ENCODE data around the gene KIAA1549.
A peak's percentile ranks its signal among the peaks of the same experiment; 100 is the strongest.

The KIAA1549 gene

DNA sequence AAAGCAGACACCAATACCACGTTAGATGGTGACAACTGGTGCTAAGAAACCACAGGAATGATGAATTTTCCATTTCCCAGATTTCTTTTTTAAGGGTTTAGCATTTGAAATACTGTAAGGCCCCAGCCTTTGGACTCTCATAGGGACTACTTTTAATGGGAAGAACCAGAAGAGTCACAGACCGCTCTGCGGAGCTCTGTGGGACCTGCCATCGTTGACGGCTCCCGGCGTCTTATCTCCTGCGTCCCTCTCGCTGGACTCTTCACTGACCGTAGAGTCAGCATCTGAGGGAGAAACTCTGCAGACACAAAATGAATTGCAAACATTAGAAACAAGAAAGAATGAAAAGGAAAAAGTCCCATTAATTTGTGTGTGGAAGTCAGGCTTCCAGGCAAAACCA, 101.8 kb downstream of the KIAA1549 start:
- DNase-seq, result no peak

DNA sequence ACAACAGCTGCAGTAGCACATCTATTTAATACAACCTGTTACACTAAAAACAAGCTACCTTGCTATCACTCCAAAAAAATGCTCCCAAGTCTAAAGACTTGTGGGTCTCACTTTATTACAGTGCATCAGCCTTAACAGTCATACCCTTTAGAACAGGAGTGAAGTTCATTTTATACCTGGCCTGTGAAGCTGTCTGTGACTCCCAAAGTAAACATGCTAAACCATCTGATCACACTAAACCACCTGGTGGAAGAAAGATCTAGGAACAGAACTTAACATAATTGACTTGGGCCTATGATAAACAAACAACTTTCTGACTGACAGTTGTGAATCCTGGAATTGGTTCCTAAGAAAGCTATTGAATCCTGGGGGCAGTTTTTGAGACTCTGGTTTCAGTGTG, 102.3 kb downstream of the KIAA1549 start:
- DNase-seq, result no peak

DNA sequence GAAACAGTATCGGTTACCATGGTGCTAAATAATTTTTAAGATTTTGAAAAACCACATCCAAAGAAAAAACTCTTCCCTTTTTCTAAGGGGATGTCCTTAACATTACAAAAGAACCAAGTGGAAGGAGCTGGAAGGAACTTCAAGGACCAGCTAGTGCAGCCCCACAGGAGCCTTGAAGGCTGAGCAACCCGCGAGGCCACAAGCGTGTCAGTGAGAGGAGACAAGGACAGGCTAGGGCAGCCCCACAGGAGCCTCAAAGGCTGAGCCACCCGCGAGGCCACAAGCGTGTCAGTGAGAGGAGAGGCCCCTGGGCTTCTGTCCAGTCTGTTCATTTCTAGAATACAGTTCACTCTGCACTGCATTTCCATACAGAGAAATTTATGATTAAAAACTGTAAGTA, 103.1 kb downstream of the KIAA1549 start:
- no peak for DNase-seq

DNA sequence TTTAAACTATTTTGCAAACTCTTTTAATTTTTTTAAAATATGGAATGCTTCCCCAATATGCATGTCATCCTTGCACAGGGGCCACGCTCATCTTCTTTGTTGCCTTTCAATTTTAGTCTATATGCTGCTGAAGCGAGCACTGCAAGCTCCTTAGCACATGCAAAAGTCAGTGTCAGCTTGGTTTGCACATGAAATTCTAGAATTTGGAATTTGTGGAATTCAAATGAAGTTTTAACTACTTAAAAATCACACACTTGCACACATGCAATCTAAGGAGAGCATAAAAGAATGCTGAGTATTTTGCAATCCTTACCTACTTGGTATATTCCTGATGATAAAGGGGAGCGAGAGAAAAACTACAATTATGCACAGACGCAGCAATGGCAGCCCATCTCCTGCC, 104.9 kb downstream of the KIAA1549 start:
- DNase-seq, result no peak

DNA sequence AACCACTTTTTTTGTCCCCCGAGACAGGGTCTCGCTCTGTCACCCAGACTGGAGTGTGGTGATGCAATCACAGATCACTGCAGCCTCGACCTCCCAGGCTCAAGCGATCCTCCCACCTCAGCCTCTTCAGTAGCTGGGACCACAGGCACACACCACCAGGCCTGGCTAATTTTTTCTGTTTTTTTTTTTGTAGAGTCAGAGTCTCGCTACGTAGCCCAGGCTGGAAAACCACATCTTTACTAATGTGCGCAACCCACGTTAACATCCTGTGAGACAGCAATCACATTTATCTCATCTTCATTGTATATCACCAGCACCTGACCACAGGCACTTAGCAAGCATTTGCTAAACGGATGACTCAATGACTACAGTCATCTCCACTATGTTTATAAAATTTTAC, 105.4 kb downstream of the KIAA1549 start:
- peak; percentile 66 for DNase-seq

DNA sequence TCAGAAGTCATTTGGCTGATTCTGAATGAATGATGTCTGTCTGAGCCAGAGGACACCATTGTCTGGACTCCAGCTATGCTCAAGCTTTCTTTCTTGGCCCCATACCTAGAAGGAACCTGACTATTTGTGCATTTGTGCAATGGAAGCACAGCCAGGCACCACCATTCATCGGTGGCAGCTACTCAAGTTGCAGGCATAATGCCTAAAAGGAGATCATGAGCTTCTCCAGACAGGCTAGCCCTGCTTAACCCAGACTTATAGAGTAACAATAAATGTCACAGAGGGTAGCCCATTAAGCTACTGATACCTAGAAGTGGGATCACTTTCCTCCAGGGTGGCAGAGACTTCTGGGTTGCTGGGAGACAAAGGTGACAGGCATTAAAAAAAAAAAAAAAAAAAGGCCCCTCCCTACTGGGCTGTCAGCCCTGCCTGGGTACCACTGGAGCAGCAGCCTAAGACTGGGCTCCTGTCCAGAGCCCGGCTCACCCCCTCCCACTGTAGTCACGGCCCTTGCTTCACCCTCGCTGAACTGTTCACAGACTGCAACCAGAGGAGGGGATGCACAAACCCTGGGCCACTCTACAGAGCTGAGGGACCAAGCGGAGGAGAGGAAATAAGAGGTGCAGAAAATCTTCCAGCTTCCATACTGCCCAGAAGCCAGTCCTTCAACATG, 107.8 kb downstream of the KIAA1549 start:
- no peak for DNase-seq

DNA sequence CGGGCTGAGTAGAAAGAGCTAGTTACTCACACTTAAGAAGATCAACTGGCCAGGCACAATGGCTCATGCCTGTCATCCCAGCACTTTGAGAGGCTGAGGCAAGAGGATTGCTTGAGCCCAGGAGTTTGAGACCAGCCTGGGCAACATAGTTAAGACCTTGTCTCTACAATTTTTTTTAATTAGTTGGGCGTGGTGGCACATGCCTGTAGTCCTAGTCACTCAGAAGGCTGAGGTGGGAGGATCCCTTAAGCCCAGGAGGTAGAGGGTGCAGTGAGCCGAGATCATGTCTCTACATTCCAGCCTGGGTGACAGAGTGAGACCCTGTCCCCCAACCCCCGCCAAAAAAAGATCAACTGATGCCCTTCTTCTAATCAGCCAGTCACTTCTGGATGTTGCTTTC, 108.6 kb downstream of the KIAA1549 start:
- DNase-seq, result no peak

DNA sequence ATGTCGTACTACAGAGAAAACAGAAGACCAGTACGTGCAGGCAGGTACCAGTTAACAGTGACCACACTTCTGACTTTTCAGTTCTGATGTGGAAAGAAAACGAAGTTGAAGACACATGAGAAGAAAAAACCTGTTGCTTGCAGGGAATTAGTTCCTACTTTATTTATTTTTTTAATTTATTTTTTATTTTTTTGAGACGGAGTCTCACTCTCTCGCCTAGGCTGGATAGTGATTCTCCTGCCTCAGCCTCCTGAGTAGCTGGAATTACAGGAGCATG, 109.4 kb downstream of the KIAA1549 start:
- DNase-seq, result no peak

DNA sequence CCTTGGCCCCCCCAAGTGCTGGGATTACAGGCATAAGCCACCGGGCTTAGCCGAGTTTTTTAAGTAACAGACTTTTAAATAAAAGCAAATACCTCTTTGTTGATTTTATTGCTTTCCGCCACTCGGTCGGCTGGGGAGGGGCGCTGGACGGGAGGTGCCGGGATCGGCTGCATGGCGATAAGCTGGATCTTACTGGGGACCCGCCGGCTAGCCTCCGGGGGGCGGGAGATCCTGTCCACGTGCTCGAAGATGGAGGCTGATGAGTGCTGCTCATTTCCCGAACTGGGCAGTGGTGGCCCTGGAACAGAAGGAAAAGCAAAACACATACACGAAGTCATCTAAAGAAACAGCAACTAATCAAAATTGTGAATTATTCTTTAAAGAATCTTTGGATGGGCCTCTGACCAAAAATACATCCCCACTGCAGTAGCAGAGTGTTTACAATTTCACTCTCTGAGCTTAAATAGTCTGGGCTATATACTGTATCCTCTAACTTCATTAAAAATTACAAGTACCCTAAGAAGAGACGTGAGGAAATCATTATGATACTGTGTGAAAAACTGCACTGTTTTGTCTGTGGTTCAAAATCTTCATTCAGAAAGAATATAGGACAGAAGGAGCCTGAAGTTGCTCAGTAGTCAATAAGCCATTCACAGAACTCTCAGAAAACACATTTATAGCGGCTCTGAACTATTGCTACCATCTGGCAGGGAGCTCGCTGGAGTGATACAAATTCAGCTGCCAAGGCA, 110.0 kb downstream of the KIAA1549 start:
- no peak for DNase-seq

DNA sequence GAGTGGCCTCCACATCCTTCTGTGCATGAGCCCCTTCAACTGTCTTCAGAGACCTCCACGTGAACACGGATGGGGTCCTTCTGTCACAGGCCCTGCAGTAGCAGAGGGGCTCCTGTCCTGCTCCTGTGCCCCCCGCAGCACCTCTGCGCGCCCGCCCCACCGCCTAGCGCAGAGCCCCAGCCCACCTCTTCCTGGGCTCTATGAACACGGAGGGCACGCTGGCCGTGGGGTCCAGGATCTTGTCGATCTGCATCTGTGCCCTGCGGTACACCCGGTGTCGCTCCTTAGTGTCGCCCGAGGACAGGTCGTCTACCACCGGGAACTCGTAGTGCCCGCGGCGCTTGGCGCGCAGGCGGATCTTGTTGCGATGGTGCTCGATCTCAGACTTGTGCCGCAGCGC, 111.8 kb downstream of the KIAA1549 start:
- no peak for DNase-seq

DNA sequence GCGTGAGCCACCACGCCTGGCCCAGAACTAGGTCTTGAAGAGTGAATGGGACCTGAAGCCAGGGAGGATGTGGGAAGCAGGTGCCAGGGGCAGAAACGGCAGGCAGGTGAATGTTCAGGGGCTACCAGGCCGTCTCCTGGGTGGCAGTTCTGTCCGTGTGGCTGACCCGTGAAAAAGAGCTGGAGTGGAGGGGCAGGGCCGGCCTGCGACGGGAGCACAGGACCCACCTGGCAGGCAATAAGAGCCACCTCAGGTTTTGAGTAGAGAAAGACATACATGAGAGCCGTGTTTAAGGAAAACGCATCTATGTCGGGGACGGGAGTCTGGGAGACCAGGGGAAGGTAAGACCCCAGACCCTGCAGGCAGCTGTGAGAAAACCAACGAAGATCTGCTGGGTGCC, 112.5 kb downstream of the KIAA1549 start:
- no peak for DNase-seq

DNA sequence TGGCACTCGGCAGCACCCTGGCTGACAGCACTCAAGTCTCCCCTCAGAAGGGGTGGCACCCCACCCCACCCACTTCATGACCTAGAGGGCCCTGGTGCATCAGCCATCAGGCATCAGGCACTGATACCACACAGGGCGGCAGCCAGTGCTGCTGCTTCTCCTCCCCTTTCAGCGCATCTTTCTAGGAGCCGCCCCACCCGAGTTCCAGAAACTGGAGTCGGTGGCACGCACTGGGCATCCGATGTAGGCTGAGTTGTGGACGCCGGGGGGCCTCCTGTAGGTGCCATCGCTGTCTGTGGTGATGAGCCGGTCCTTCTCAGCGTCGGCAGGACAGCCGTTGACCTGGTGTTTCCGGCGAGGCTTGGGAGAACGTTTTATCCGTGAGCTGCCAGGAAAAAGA, 113.4 kb downstream of the KIAA1549 start:
- no peak for DNase-seq

DNA sequence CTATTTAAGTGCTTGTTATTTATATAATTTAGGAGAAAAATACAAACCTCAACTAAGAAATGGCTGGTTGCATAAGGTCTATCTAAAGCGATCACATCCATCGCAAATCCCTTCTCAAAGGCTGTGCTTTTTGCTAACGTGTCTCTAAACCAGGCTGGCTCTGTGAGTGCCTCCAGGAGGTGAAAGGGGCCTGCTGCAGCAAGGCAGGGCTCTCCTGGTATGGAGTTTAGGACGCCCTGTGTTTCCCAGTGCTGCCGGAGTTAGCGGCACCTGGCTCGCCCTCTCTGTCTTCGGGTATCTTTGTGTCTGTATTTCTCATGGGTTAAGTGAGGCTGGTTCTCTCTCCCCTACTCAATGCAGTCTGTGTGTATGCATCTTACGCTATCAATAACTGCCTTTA, 114.8 kb downstream of the KIAA1549 start:
- no peak for DNase-seq

DNA sequence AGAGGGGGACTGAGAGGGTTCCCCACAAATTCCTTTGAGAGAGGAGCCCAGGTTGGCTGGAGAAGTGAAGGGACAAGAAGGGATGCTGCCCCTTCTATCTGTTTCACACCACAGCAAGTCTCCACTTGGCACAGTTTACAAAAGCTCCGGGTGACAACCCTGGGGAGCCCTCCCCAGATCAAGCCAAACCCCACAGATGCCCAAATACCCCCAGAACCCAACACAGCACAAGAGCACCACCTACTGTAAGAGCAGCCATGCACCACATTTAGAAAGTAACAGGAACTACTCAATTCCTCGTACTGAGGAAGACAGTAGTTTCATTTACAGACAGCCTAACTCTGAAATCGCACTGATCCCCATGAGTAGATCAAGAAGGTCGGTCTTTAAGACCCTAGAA, 115.3 kb downstream of the KIAA1549 start:
- DNase-seq, result peak; percentile 52

DNA sequence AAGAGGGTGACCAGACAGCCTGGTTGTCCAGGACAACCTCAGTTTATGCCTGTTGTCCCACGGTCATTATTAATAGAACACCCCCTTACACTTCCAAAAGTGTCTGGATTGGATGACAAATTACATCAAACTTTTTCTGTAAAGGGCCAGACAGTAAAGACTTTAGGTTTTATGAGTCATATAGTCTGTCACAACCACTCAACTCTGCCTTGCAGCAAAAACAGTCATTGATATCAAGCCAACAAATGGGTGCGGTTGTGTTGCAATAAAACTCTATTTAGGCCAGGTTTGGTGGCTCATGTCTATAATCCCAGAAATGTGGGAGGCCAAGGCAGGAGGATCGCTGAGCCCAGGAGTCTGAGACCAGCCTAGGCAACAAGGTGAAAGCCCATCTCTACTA, 116.5 kb downstream of the KIAA1549 start:
- no peak for DNase-seq

DNA sequence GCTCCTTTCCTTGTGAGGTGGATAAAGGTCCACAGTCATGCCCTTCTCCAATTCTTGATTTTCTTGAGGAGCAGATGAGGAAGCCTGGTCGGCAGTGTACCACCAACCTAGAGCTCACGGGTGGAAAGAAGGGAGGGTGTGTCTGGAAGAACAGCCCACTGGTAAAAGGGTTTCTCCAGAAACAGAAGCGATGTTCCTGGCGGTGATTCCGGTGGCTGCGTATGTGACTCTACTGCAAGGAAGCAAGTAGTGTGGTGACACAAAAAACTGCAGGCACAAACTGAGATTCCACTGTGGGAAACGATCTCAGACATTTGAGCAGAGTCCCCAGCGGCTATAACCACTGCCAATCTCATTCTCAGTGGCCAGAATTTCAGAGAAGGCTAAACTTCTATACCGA, 117.3 kb downstream of the KIAA1549 start:
- no peak for DNase-seq

DNA sequence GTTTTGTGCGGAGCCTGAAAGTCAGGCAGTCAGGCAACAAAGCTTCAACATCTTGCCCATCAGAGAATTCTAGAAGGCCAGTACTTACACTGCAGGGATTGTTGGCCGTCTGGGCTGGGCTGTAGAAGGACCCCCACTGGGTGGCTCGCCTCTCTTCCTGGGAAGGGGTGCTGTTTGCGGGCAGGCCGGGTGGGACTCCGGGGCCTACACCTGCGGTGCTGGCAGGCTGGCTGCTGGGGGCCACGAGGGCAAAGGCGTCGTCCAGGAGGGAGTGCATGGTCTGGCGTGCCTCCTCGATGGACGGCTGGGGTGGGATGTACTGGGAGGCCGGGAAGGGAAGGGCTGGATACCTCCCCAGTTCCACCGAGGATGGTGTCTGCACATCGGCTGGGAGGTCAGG, 120.1 kb downstream of the KIAA1549 start:
- no peak for DNase-seq

DNA sequence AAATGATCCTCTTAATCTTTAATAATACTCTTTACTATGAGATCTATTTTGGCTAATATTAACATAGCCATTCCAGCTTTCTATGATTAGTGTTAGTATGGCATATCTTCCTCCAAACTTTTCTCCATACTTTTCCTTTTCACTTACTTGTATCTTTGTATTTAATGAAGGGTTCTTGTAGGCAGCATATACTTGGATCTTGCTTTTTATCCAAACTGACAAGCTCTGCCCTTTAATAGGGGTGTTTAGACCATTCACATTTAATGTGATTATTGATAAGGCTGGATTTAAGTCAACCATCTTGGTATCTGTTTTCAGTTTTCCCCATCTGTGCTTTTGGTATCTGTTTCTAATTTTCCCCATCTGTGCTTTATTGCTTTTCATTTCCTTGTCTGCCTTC, 123.5 kb downstream of the KIAA1549 start:
- no peak for DNase-seq

DNA sequence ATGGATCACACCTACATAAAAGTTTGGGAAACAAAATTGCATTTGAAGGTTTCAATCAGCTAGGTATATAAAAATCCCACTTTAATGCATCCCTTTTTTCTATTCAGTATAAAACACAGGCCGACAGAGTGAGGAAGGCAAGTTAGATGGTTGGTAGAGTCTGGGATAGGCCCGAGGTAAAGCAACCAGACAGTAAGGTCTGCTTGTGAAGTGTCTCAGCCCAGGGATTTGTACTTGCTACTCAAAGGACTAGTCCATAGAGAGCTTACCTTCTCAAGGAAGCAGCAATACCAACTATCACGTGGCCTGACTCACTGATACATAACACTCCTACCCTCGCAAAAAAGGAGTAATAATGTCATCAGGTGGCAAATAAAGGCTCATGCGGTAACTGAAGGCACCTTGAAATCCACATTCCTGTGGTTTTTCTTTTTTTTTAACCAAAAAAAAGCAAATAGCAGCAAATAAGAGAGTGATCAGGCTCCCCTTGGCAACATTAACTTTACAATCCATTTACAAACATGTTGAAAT, 127.0 kb downstream of the KIAA1549 start:
- no peak for DNase-seq

DNA sequence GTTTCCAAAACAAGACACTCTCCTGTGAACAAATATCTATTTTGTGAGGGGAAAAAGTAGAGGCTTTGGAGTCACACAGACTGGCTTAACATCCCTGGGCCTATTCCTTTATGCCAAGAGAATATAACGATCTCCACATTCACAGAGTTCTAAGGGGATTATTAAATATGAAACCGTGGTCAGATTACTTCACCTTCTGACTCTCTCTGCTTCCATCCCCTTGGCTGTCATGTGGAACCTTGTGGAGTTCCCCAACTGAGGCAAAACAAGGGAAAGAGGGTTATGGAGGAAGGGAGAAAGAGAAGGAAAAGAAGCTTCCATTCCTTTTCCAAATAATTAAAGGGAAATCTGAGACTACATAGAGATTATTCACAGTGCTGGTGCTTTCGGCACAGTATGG, 127.7 kb downstream of the KIAA1549 start:
- no peak for DNase-seq

DNA sequence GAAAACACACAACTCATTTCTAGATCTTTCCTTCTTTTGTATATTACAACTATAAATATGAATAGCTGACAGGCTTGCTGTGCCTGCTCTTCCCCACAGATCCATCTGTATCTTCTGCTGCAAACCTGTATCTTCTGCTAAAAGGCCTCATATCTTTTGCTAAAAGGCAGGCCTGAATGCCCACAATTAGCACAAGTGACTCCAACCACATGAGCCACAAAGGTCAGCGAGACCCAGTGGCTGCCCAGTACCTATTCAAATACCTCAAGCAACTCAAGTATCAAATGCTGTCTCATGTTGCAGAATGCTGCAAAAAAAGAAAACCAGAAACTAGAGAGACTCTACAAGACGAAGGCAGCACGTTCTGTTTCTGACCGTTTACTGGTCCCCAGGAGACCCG, 128.7 kb downstream of the KIAA1549 start:
- DNase-seq, result no peak

DNA sequence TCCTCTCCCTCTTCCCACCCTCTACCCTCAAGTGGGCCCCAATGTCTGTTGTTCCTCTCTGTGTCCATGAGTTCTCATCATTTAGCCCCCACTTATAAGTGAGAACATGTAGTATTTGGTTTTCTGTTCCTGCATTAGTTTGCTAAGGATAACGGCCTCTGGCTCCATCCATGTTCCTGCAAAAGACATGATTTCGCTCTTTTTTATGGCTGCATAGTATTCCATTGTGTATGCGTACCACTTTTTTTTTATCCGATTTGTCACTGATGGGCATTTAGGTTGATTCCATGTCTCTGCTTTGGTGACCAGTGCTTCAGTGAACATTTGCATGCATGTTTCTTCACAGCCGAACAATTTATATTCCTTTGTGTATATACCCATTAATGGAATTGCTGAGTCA, 131.5 kb downstream of the KIAA1549 start:
- no peak for DNase-seq

DNA sequence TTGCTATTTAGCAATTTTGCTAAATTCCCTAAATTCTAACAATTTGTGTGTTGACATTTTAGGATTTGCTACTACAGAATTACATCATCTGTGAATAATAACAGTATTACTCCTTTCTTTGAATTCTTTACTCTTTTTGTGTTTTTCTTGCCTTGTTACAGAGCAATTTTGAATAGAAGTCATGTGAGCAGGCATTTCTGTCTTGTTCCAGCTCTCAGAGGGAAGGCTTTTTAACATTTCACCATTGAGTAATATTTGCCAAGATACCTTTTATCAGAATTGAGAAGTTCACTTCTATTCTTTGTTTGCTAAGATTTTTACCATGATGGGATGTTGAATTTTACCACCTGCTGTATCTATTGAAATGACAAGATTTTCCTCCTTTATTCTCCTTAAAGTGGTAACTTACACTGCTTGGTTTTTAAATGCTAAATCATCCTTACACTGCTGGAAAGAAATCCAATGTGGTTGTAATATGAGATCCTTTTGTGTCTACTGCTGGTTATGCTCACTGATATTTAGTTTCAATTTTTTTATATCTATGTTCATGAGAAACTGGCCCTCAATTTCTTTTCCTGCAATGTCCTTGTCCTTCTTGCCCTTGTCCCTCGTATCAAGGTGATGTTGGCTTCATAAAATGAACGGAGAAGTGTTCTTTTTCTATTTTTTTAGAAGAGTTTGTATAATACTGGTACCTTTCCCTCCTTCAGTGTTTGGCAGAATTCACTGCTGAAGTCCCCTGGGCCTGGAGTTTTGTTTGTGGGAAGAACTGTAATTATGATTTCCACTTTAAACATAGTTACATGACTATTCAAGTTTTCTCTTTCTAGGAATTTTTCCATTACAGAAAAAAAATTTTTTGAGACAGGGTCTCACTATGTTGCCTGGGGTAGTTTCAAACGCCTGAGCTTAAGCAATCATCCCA, 132.9 kb downstream of the KIAA1549 start:
- no peak for DNase-seq

DNA sequence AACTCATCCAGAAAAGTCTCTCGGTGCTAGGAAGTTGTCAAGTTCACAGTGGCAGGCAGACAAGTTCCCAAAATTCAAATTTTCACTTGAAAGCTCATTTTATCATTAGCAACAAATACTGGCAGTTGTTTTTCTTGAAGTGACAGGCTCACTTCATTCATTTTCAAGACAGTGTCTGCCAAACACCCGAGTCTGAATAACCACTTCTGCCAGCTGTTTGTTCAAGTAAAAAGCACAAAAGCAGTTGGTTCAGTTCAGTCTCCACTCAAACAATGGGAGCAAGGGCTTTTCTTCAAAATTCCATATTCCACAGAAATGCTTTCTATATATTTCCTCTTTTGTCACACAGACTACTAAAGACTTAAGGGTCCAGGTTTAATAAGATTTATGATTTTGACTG, 135.5 kb downstream of the KIAA1549 start:
- no peak for DNase-seq
